ENCODE results near the gene DIAPH2. TPM values are rescaled to one million over a fixed set of nuclear protein-coding genes. Genes with fewer than 3 reads are reported as not detected.

DIAPH2 gene
- total and polyA plus RNA-seq, 2 experiments from 2014 or later: 16.2 to 56.6 TPM

GRCh38 chrX:97446298-97446882 lies 761.7 kb downstream of the DIAPH2 start:
- H3K9me2 ChIP-seq (ENCODE audit: insufficient read depth): no peaks in the 10 kb centered on the region
- no peaks in the 10 kb centered on the region for H4K20me1 ChIP-seq (replicated peaks; ENCODE audit: insufficient read depth)
- Mint-ChIP-seq H3K27me3 (ENCODE audit: insufficient read depth, low read depth, poor library complexity) (peaks cover 2% of the 10 kb centered on the region), H3K9me3 (no peaks in the 10 kb centered on the region), H3K27ac (no peak overlapping the region), H3K36me3 (ENCODE audit: low read depth) (no peaks in the 10 kb centered on the region), H3K4me1 (peaks cover 46% of the 10 kb centered on the region), H3K4me3 (no peak overlapping the region)
- H3K27me3 ChIP-seq (ENCODE audit: insufficient read depth): no peaks in the 10 kb centered on the region
- TF ChIP-seq ZNF331 (CRISPR knock-in tag; IDR thresholded peaks at IDR 0.05; ENCODE audit: low read depth) (no peak), CTCF (conservative IDR thresholded peaks at IDR 0.05; ENCODE audit: low read depth in 2 of 2) (peak in 1 of 2 experiments; percentile 31; a peak in 2 of 4 replicates), ZNF462 (CRISPR knock-in tag; IDR thresholded peaks at IDR 0.05) (no peak), JUNB (IDR thresholded peaks at IDR 0.05; ENCODE audit: unreplicated experiment) (no peak), ETS1 (IDR thresholded peaks at IDR 0.05) (no peak)
- peaks cover 48% of the 10 kb centered on the region for H3K4me1 ChIP-seq (ENCODE audit: insufficient read depth)
- no peak overlapping the region for H3K4me3 ChIP-seq
- H3F3A ChIP-seq (replicated peaks; ENCODE audit: low read depth): no peaks in the 10 kb centered on the region
- H2AFZ ChIP-seq: no peak overlapping the region
- no peaks in the 10 kb centered on the region for H3K79me2 ChIP-seq (replicated peaks; ENCODE audit: insufficient read depth)
- peak overlapping the region; percentile 77 for H3K27ac ChIP-seq (ENCODE audit: low read depth)
- H3K36me3 ChIP-seq (ENCODE audit: insufficient read depth): no peaks in the 10 kb centered on the region
- DNase-seq (ENCODE audit: low spot score) (peak; percentile 20), ATAC-seq (no peak)
- H3K4me2 ChIP-seq: peak overlapping the region; percentile 49

Measured in GM23338 (cell line).